Fibroblast of the aortic adventitia (primary cell): ENCODE measurements around the gene NBPF11. TPM values are rescaled to one million over a fixed set of nuclear protein-coding genes. Genes with fewer than 3 reads are reported as not detected.

Source experiments
- small RNA-seq: library from RNA; depleted of rRNA; stranded (forward); fragments of <200 nt; gene quantifications from one replicate; pipeline ENCODE3, GENCODE V24; 2012
- total RNA-seq: library from RNA; depleted of rRNA; stranded (reverse); fragments of >200 nt; gene quantifications from 2 replicates; pipeline ENCODE4 v1.2.3, GENCODE V29; 2012; ENCODE audit warnings: low replicate concordance

Gene NBPF11
- total RNA-seq, 1 donor = 4.2 TPM

Small RNAs within 50 kb of the gene (small RNA-seq; reads per million reads assigned to genes)
- gene RNA5SP57 = not detected

Other genes starting within 250 kb of the NBPF11 start
- not detected in 2 replicates for gene GJA8, start 249.5 kb downstream of the NBPF11 start, total RNA-seq
- 10.6 and 14.5 TPM in 2 replicates for gene GPR89B, start 223.9 kb downstream of the NBPF11 start, total RNA-seq